Fibroblast of the conjunctiva (primary cell): ENCODE results near the gene SLITRK6.
"Not testable (repeated sequence)": the region's sequence is repeated elsewhere in the genome, so short reads cannot be mapped to it uniquely, and the experiment has no call there.

Experiments
- DNase-seq: peaks from one replicate; pipeline ENCODE4 v3.0.0-alpha.2; 2010; ENCODE audit warnings: low read depth

SLITRK6 gene, protein sequence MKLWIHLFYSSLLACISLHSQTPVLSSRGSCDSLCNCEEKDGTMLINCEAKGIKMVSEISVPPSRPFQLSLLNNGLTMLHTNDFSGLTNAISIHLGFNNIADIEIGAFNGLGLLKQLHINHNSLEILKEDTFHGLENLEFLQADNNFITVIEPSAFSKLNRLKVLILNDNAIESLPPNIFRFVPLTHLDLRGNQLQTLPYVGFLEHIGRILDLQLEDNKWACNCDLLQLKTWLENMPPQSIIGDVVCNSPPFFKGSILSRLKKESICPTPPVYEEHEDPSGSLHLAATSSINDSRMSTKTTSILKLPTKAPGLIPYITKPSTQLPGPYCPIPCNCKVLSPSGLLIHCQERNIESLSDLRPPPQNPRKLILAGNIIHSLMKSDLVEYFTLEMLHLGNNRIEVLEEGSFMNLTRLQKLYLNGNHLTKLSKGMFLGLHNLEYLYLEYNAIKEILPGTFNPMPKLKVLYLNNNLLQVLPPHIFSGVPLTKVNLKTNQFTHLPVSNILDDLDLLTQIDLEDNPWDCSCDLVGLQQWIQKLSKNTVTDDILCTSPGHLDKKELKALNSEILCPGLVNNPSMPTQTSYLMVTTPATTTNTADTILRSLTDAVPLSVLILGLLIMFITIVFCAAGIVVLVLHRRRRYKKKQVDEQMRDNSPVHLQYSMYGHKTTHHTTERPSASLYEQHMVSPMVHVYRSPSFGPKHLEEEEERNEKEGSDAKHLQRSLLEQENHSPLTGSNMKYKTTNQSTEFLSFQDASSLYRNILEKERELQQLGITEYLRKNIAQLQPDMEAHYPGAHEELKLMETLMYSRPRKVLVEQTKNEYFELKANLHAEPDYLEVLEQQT

DNA sequence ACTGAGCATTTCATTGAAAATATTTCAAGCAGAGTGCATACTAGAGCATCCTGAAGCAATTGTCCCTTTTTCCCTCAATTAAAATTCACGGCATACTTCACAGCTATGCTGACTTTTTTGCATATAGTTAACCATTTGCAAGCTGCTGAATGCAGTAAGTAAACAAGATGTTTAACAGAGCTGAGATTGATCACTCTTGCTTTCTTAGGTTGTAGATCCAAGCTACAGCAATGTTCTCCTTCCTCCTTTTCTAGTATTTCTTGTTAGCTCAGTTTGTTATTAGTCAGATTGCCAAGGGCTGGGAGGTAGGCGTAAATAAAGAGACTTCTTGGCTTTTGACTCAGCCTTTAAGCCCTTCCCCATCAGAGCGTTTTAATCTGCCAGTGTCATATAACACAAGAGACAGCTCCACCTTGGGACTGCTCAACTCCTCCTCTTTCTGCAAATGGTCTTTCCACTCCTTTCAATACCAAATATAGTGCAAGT, at the start of gene SLITRK6:
Gene SLITRK6 (minus strand): TSS at position 323 of the 486 bp plus-strand sequence. CDS start 2,911 bp downstream, outside the sequence.
- DNase-seq: peak; percentile 57

- DNase-seq: no peak
Observed at GRCh38 chr13:85847012-85847411, 47.8 kb upstream of the SLITRK6 start.

GRCh38 chr13:85841427-85841826, 42.2 kb upstream of the SLITRK6 start:
- DNase-seq: no peak

DNA sequence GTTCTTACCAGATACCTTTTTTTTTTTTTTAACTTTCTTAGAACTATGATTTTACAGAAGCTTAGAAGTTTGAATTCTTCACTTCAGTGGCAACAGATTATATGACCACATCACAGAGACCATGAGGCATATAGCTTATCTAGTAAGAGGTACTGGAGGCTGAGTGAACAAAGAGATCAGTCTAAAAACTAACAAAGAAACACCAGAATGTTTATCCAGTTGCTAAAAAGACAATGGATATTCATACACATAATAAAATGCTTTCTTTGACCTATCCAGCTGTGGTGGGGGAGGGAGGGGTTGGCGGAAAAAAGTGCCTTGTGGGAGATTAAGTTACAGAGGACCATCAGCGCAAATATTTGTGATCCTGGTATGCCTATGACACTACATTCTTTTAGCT, 34.7 kb upstream of the SLITRK6 start:
- no peak for DNase-seq

DNA sequence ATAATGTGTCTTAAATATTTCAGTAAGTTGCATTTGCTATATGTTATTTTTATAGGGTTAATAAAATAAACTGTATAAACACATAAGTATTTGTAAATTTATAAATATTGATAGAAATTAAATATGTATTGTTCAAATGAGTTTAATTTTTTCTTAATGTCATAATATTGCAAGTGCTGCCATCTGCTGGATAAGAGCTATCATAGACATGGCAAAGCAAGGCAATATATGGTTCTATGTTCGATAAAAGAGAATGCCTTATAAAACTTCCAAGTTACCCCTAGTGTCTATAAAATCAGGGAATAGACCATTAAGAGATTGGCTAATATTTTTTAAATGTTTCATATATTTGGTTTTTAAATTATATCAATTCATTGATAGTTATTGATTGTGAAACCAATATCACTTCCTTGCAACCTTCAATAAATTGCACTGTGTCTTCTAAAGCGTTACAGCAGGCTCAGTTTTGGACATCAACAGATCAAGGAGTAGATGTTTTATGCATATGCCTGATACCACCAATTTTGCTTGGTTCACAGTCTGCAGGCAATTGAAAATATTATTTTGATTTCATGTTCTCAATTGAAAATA, 29.0 kb upstream of the SLITRK6 start:
- DNase-seq: peak; percentile 10

DNA sequence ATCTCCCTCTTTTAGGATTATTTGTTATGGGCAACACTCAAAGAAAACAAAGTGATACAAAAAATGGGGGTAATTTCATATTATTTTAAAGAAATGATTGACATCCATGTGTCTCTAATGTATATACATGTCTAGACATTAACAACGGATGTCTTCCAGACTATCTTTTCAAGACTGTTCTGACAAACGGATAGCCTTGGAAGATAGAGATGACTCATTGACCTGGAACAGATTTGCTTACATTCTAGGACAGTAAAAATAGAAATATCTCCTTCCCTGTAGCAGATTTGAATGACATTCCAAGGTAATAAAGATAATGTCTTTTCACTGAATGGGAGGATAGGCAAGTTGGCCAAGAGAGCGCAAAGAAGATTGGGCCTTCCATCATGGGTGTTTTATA, 26.2 kb upstream of the SLITRK6 start:
- DNase-seq: no peak

DNA sequence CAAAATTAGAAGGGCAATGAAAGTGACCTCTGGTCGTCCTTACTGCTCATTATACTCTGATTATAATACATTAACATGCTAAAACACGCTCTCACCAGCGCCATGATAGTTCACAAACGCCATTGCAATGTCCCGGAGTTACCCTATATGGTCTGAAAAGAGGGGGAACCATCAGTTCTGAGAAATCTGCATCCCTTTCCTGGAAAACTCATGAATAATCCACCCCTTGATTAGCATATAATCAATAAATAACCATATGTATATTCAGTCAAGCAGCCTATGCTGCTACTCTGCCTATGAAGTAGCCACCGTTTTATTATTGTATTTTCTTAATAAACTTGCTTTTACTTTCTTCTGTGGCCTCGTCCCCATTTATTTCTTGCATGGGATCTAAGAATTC, 24.6 kb upstream of the SLITRK6 start:
- no peak for DNase-seq

DNA sequence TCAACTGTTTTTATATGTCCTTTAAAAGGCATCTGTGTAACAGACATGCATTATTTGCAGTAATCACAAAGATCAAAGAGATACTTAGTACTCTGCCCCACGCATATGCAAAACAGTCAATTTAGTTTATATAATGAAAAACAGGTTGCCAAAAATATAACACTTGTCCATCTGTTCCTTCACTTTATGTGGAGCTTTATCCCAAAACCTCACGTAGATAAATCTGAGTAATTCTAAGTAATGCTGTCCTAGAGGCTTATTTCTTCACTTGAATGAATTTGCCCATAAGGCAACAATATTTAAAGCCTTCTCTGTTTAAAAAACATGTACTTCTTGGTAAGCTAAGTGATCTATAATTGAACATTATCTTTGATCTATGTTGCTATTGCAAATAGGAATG, 20.3 kb upstream of the SLITRK6 start:
- no peak for DNase-seq

- no peak for DNase-seq
Observed at GRCh38 chr13:85816413-85816812, 17.2 kb upstream of the SLITRK6 start.

DNA sequence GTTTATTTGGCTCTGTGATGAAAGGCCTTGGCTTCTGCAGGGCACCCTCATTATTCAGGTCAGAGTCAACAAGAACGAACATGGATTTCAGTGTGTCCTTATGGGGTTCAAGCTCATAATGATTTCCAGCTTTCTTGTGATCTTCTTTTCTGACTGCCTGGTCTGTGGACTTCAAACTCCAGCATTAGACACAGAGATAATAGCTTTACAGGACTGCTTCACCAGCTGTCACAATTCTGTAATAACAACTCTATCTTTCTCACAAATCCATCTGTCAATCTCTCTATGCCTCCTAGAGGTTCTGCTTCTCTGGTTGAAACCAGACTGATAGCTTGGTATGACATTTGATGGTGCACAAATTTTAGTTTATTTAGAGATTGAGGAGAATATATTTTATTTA, 13.1 kb upstream of the SLITRK6 start:
- no peak for DNase-seq

- no peak for DNase-seq
Observed at GRCh38 chr13:85808811-85809210, 9.6 kb upstream of the SLITRK6 start.

DNA sequence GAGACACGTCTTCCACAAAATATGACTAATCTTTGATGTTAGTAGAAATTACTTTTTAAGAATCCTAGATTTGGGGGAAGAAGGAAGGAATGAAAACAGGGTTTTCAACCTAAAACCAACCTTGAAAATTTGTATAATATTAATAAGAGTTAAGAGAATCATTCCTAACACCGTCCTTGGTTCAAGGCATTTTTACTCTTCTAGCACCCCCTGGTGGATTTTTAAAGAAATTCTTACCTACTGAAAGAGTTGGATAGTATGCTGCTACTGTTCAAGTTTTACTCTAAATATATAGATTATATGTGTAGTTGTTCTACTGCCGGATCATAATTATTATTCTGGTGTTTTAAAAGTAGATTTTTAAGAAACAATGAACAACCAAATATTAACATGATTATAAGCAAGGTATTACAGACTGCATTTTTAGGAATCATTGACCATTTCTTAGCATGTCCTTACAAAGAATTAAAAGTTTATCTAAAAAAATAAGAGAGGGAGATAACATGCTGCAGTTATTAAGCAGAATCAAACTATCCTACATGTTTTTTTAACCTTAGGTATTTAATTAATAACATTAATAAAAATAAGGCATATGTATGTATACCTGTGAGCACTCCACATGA, 7.4 kb upstream of the SLITRK6 start:
- peak; percentile 53 for DNase-seq

DNA sequence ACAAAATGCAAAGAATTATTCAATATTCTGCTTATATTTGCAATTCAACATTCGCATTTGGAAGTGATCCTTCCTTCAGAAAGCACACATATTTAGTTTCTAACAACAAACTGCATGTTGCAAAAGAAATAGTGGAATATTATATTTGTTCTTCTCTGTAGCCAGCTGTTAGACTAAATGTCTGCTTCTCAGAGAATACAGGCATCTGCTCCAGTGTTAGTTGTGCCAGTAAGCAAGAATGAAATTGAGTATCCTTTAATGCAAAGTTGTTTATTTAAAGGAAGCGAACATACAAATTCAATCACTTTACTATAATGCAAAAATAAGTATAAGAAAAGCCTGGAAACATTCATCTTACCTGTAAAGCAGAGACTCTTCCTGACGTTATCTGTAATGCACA, 663 bp downstream of the SLITRK6 start:
- DNase-seq: no peak

DNA sequence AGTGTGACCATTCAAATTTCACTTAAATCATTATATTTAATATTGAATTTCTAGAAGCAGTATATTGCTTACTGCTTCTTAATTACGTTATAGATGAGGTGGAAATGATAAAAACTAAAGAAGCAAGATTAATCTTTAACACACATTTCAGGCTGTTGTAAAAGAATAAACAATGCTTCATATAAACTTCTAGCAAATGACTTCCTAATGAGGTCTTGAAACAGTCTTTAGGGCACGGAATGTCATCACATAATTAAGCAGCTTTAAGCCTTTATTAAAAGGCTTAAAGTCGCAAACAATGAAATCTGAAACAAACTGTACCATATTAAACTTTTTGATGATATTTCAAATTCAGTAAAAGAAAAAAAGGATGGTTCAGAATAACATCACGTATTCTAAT, 1.9 kb downstream of the SLITRK6 start:
- no peak for DNase-seq

GRCh38 chr13:85785205-85785604, 14.0 kb downstream of the SLITRK6 start:
- DNase-seq: no peak

- no peak for DNase-seq
Observed at GRCh38 chr13:85772367-85772766, 26.9 kb downstream of the SLITRK6 start.

- no peak for DNase-seq
Observed at GRCh38 chr13:85771856-85772255, 27.4 kb downstream of the SLITRK6 start.

DNA sequence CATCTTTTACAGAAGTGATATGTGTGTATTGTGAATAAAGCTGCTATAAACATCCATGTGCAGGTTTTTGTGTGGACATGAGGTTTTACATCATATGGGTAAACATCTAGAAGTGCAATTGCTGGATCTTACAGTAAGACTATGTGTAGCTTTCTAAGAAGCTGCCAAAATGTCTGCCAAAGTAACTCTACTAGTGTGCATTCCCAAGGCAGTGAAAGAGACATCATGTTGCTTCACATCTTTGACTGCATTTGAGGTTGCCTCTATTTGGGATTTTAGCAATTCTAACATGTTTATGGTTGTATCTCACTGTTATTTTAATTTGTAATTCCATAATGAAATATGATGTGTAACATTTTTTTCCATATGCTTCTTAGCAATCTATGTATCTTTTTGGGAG, 30.3 kb downstream of the SLITRK6 start:
- no peak for DNase-seq

DNA sequence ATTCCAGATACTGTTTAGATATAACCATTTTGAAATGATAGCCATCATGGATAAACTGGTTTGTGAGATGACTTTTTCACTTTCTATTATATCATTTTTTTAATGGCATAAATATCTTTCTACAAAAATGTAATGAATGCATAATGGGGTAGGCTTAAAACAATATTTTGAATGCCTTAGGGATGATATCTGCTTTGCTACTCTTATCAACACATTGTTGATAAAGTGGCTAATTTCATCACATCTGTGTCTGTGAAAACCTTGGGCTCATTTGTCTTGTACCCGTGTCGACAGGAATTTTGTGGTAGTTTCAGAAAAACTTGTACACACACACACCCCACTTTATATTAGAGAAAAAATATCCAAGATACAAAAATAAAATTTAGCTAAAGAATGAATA, 44.1 kb downstream of the SLITRK6 start:
- DNase-seq: no peak

GRCh38 chr13:85743201-85743770, 55.9 kb downstream of the SLITRK6 start:
- DNase-seq: not testable (repeated sequence)
